Measurements from ENCODE around the gene ENTPD1. TPM values are rescaled to one million over a fixed set of nuclear protein-coding genes. Genes with fewer than 3 reads are reported as not detected.

ENTPD1 gene
- total RNA-seq, 4 donors from 2014 or later = 27.3 to 33.4 (median 31.4) TPM

- no peak for DNase-seq (ENCODE audit: extremely low spot score)
- Histone ChIP-seq H3K9me3 (no peaks in the 10 kb centered on the region), H3K27ac (replicated peaks in 1 of 4) (no peak overlapping the region), H3K4me3 (no peak overlapping the region), H3K4me1 (peaks cover 10 to 23% (median 14%) of the 10 kb centered on the region in 4 donors), H3K36me3 (no peaks in the 10 kb centered on the region), H3K27me3 (no peaks in the 10 kb centered on the region)
- intact Hi-C loops (cut with DNase I) = no loop called here
- TF ChIP-seq EP300 (IDR thresholded peaks at IDR 0.05) (no peak), CTCF (IDR thresholded peaks at IDR 0.05) (no peak), POLR2AphosphoS5 (IDR thresholded peaks at IDR 0.05) (no peak), POLR2A (IDR thresholded peaks at IDR 0.05; ENCODE audit: low read depth) (no peak)
- WGBS = 96% methylated on average over 2 of the region's 2 CpGs
These were observed 10.5 kb upstream of the ENTPD1 start for GRCh38 chr10:95745501-95745900.

DNA sequence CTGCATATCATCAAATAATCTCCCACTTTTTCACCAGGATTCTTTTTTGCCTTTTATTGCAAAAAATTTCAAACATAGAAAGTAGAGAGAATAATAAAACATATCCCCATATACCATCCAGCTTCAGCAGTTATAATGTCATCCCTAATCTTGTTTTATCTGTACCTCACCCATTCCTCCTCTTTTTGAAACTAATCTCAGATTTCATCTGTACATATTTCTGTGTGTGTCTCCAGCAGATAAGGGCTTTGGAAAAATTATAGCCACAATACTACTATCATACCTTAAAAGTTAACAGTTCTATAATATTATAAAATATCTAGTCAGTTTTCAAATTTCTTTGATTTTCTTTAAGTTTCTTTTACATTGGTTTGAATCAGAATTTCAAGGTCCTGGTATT is 7.6 kb upstream of the ENTPD1 start:
- TF ChIP-seq EP300 (IDR thresholded peaks at IDR 0.05) (no peak), POLR2A (IDR thresholded peaks at IDR 0.05; ENCODE audit: low read depth) (no peak), CTCF (IDR thresholded peaks at IDR 0.05) (no peak), POLR2AphosphoS5 (IDR thresholded peaks at IDR 0.05) (no peak)
- Histone ChIP-seq H3K36me3 (no peaks in the 10 kb centered on the region), H3K9me3 (no peaks in the 10 kb centered on the region), H3K27ac (replicated peaks in 1 of 4) (no peak overlapping the region), H3K4me3 (no peak overlapping the region), H3K4me1 (peaks cover 0 to 2% (median 0%) of the 10 kb centered on the region in 4 donors), H3K27me3 (no peaks in the 10 kb centered on the region)
- no peak for DNase-seq (ENCODE audit: extremely low spot score)
- intact Hi-C loops (cut with DNase I) = no loop called here

- Histone ChIP-seq H3K4me3 (peak overlapping the region; percentile 50 to 64 (median 58)), H3K36me3 (no peaks in the 10 kb centered on the region), H3K27ac (replicated peaks in 1 of 4) (peak overlapping the region; percentile 75 to 88 (median 85)), H3K27me3 (no peaks in the 10 kb centered on the region), H3K4me1 (peaks cover 16 to 49% (median 45%) of the 10 kb centered on the region in 4 donors), H3K9me3 (no peaks in the 10 kb centered on the region)
- no peak for DNase-seq (ENCODE audit: extremely low spot score)
- WGBS = 38% methylated on average over 8 of the region's 8 CpGs
- intact Hi-C loops (cut with DNase I) = loop anchor here (5.0 kb wide), 1 partner anchor 87 kb away; no protein-coding TSS in a partner anchor
- no peak for TF ChIP-seq EP300 (IDR thresholded peaks at IDR 0.05)
- TF ChIP-seq CTCF (IDR thresholded peaks at IDR 0.05) = no peak
- TF ChIP-seq POLR2AphosphoS5 (IDR thresholded peaks at IDR 0.05) = peak; percentile 90 to 94
- peak; percentile 15 for TF ChIP-seq POLR2A (IDR thresholded peaks at IDR 0.05; ENCODE audit: low read depth)
These were observed 405 bp upstream of the ENTPD1 start for GRCh38 chr10:95755511-95756004.

- H3K4me3 ChIP-seq = peak overlapping the region; percentile 50 to 64 (median 58)
- H3K36me3 ChIP-seq = no peaks in the 10 kb centered on the region
- H3K9me3 ChIP-seq = no peaks in the 10 kb centered on the region
- no peaks in the 10 kb centered on the region for H3K27me3 ChIP-seq
- H3K4me1 ChIP-seq = peaks cover 16 to 59% (median 57%) of the 10 kb centered on the region in 4 donors
- DNase-seq (ENCODE audit: extremely low spot score) = no peak
- no peak for TF ChIP-seq POLR2A (IDR thresholded peaks at IDR 0.05; ENCODE audit: low read depth)
- no peak for TF ChIP-seq POLR2AphosphoS5 (IDR thresholded peaks at IDR 0.05)
- TF ChIP-seq EP300 (IDR thresholded peaks at IDR 0.05) = no peak
- TF ChIP-seq CTCF (IDR thresholded peaks at IDR 0.05) = no peak
- peak overlapping the region; percentile 75 to 88 (median 85) for H3K27ac ChIP-seq (replicated peaks in 1 of 4)
- 12% methylated on average over 5 of the region's 5 CpGs for WGBS
- intact Hi-C loops (cut with DNase I) = loop anchor here (5.0 kb wide), 1 partner anchor 85 kb away; no protein-coding TSS in a partner anchor
These were observed 1.1 kb downstream of the ENTPD1 start for GRCh38 chr10:95756809-95757684.

All from esophagus muscularis mucosa (tissue), 4 donors.